Thyroid gland (tissue), 4 donors: Measurements from ENCODE around the gene PPIL1.

ENCODE experiments used
- POLR2A ChIP-seq, 2 donors: fragments of 450-650 bp; IDR thresholded peaks; one replicate each; pipeline ENCODE4 v1.6.1; 2017; ENCODE audit warnings: antibody characterized with exemption in 2 of 2, mild to moderate bottlenecking in 2 of 2, moderate library complexity in 1 of 2
- TF ChIP-seq, protein P1 (sequence below), 6 experiments: fragments of 200-600 bp in 3 of 6; fragments of 450-650 bp in 3 of 6; sonication (generic) in 3 of 6; IDR thresholded peaks; one replicate each; pipeline ENCODE4 v1.5.1; 2016 to 2019; ENCODE audit warnings: antibody characterized with exemption in 6 of 6, mild to moderate bottlenecking in 2 of 6, inconsistent platforms in 1 of 6, moderate library complexity in 1 of 6

- TF ChIP-seq, protein P1, sequence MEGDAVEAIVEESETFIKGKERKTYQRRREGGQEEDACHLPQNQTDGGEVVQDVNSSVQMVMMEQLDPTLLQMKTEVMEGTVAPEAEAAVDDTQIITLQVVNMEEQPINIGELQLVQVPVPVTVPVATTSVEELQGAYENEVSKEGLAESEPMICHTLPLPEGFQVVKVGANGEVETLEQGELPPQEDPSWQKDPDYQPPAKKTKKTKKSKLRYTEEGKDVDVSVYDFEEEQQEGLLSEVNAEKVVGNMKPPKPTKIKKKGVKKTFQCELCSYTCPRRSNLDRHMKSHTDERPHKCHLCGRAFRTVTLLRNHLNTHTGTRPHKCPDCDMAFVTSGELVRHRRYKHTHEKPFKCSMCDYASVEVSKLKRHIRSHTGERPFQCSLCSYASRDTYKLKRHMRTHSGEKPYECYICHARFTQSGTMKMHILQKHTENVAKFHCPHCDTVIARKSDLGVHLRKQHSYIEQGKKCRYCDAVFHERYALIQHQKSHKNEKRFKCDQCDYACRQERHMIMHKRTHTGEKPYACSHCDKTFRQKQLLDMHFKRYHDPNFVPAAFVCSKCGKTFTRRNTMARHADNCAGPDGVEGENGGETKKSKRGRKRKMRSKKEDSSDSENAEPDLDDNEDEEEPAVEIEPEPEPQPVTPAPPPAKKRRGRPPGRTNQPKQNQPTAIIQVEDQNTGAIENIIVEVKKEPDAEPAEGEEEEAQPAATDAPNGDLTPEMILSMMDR (IDR thresholded peaks at IDR 0.05): no peak
- no peak for TF ChIP-seq POLR2A (IDR thresholded peaks at IDR 0.05)
Observed at GRCh38 chr6:36906539-36907325, 32.1 kb upstream of the PPIL1 start.
